Measurements from ENCODE around the gene MTFR2.

The MTFR2 gene

GRCh38 chr6:136181861-136182260, 68.2 kb downstream of the MTFR2 start:
- DNase-seq (ENCODE audit: low spot score) = no peak

- no peak for DNase-seq (ENCODE audit: low spot score)
Observed at GRCh38 chr6:136181512-136181833, 68.6 kb downstream of the MTFR2 start.

Measured in CD4-positive, alpha-beta T cell treated with Interleukin-6 at 100 ng/mL for 8 hours (primary cell).